ENCODE data around the gene WWP2. TPM values are rescaled to one million over a fixed set of nuclear protein-coding genes. Genes with fewer than 3 reads are reported as not detected.

Gene WWP2
- total RNA-seq, 6 donors from 2014 or later, result 59.5 to 125 (median 82.3) TPM

DNA sequence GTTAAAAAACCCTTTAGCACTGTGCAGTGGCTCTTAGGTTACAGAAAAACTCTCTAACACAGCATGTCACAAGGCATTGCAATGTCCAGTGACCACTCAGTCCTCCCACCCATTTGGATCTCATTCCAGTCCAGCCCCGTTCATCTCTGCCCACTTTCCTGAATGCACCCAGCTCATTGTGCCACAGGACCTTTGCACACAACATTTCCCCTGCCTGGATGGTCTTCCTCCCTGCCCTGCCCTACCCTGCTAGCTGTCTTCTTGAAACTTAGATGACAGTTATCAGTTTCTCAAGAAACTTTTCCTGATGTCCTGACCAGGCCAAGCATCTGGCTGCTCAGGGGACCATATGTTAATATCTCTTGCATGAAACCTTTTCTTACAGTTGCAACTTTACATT is 67.2 kb downstream of the WWP2 start:
- 77 to 81% methylated on average over 1 of the region's 1 CpG for WGBS, 2 donors
- Histone ChIP-seq H3K36me3 (peaks cover 0 to 12% (median 1%) of the 10 kb centered on the region in 4 donors), H3K9me3 (no peaks in the 10 kb centered on the region), H3K4me1 (peaks cover 20 to 34% (median 31%) of the 10 kb centered on the region in 4 donors), H3K4me3 (no peak overlapping the region), H3K27me3 (no peaks in the 10 kb centered on the region), H3K27ac (no peak overlapping the region)
- TF ChIP-seq, protein P1, sequence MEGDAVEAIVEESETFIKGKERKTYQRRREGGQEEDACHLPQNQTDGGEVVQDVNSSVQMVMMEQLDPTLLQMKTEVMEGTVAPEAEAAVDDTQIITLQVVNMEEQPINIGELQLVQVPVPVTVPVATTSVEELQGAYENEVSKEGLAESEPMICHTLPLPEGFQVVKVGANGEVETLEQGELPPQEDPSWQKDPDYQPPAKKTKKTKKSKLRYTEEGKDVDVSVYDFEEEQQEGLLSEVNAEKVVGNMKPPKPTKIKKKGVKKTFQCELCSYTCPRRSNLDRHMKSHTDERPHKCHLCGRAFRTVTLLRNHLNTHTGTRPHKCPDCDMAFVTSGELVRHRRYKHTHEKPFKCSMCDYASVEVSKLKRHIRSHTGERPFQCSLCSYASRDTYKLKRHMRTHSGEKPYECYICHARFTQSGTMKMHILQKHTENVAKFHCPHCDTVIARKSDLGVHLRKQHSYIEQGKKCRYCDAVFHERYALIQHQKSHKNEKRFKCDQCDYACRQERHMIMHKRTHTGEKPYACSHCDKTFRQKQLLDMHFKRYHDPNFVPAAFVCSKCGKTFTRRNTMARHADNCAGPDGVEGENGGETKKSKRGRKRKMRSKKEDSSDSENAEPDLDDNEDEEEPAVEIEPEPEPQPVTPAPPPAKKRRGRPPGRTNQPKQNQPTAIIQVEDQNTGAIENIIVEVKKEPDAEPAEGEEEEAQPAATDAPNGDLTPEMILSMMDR (IDR thresholded peaks at IDR 0.05), result no peak
- TF ChIP-seq POLR2AphosphoS5 (IDR thresholded peaks at IDR 0.05) (no peak), POLR2A (IDR thresholded peaks at IDR 0.05) (no peak), EP300 (IDR thresholded peaks at IDR 0.05) (no peak)
- ATAC-seq (ENCODE audit: low FRiP score in 2 of 2) (no peak), DNase-seq (no peak)

- Histone ChIP-seq H3K27ac (peak overlapping the region; percentile 67 to 74 (median 70)), H3K27me3 (no peaks in the 10 kb centered on the region), H3K36me3 (peaks cover 0 to 12% (median 1%) of the 10 kb centered on the region in 4 donors), H3K4me1 (peaks cover 15 to 35% (median 31%) of the 10 kb centered on the region in 4 donors), H3K4me3 (no peak overlapping the region), H3K9me3 (no peaks in the 10 kb centered on the region)
- TF ChIP-seq EP300 (IDR thresholded peaks at IDR 0.05) (no peak), POLR2A (IDR thresholded peaks at IDR 0.05) (no peak), POLR2AphosphoS5 (IDR thresholded peaks at IDR 0.05) (no peak)
- TF ChIP-seq, protein P1 (IDR thresholded peaks at IDR 0.05), result no peak
- DNase-seq (no peak), ATAC-seq (ENCODE audit: low FRiP score in 2 of 2) (no peak)
- WGBS, 2 donors, result 98 to 100% methylated on average over 4 to 5 of the region's 5 CpGs
Observed at GRCh38 chr16:69830146-69830533, 68.0 kb downstream of the WWP2 start.

DNA sequence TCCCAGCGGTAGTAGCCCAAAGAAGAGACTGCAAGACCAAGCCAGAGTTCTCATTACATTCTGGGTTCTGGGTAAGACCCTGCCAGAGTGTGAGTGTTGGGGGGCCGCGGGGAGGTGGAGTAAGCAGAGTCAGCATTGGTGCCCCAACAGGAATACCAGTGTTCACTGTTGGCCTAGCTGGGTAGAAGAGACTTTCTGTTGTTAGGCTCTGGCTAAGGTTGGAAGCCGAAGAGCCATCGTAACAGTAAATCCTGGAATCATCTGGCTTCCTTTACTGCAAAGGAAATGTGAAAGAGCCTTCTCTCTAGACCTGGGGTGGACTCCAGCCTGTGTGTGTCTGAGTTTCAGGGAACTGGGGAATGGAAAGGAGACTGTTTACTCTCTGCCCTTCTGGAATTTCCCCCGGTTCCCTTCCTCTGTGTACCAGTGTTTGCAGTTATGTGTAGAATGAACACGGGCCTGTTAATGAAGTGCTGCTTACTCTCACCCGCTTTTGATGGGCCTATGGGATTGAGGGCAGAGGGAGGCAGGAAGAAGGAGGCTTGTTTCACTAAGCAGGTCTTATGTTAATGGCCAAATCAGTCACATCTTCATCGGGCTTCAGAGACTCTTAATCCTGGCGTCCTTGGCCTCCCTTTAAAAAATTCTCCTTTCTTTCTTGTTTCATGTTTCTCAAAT is 68.5 kb downstream of the WWP2 start:
- Histone ChIP-seq H3K9me3 (no peaks in the 10 kb centered on the region), H3K27ac (peak overlapping the region; percentile 67 to 74 (median 70)), H3K4me3 (no peak overlapping the region), H3K27me3 (no peaks in the 10 kb centered on the region), H3K4me1 (peaks cover 15 to 35% (median 31%) of the 10 kb centered on the region in 4 donors), H3K36me3 (peaks cover 0 to 12% (median 1%) of the 10 kb centered on the region in 4 donors)
- DNase-seq (peak in 1 of 2 donors; percentile 44), ATAC-seq (ENCODE audit: low FRiP score in 2 of 2) (peak in 1 of 2 donors; percentile 64)
- TF ChIP-seq EP300 (IDR thresholded peaks at IDR 0.05) (no peak), POLR2AphosphoS5 (IDR thresholded peaks at IDR 0.05) (peak in 1 of 2 donors; percentile 12)
- WGBS, 2 donors, result 54 to 56% methylated on average over 10 of the region's 10 CpGs

GRCh38 chr16:69831212-69832123 is 69.3 kb downstream of the WWP2 start:
- Histone ChIP-seq H3K36me3 (peaks cover 0 to 12% (median 1%) of the 10 kb centered on the region in 4 donors), H3K4me1 (peaks cover 15 to 35% (median 31%) of the 10 kb centered on the region in 4 donors), H3K27me3 (no peaks in the 10 kb centered on the region), H3K4me3 (no peak overlapping the region), H3K27ac (peak overlapping the region; percentile 67 to 74 (median 70)), H3K9me3 (no peaks in the 10 kb centered on the region)
- no peak for DNase-seq
- no peak for ATAC-seq (ENCODE audit: low FRiP score in 2 of 2)
- WGBS, 2 donors, result 82 to 87% methylated on average over 13 of the region's 13 CpGs
- TF ChIP-seq, protein P1 (IDR thresholded peaks at IDR 0.05), result no peak
- TF ChIP-seq EP300 (IDR thresholded peaks at IDR 0.05), result no peak
- no peak for TF ChIP-seq POLR2A (IDR thresholded peaks at IDR 0.05)
- TF ChIP-seq POLR2AphosphoS5 (IDR thresholded peaks at IDR 0.05), result no peak

Data from upper lobe of left lung (tissue), 6 donors.